ENCODE results near the gene CBX8. TPM values are rescaled to one million over a fixed set of nuclear protein-coding genes. Genes with fewer than 3 reads are reported as not detected.
A peak's percentile ranks its signal among the peaks of the same experiment; 100 is the strongest.

CBX8 gene
- total RNA-seq, 1 donor = 1.5 TPM

GRCh38 chr17:79804856-79805696, 8.2 kb upstream of the CBX8 start:
- DNase-seq (ENCODE audit: low read depth) = no peak
- TF ChIP-seq CTCF (IDR thresholded peaks at IDR 0.05; ENCODE audit: insufficient read depth, low read length) = no peak
- H3K4me3 ChIP-seq (ENCODE audit: low read depth, low read length) = no peak overlapping the region

- TF ChIP-seq CTCF (IDR thresholded peaks at IDR 0.05; ENCODE audit: insufficient read depth, low read length) = no peak
- peak; percentile 21 for DNase-seq (ENCODE audit: low read depth)
- no peak overlapping the region for H3K4me3 ChIP-seq (ENCODE audit: low read depth, low read length)
These were observed 7.3 kb upstream of the CBX8 start for GRCh38 chr17:79803997-79804855.

GRCh38 chr17:79803421-79803996, 6.6 kb upstream of the CBX8 start:
- no peak for TF ChIP-seq CTCF (IDR thresholded peaks at IDR 0.05; ENCODE audit: insufficient read depth, low read length)
- DNase-seq (ENCODE audit: low read depth) = no peak
- no peak overlapping the region for H3K4me3 ChIP-seq (ENCODE audit: low read depth, low read length)

- TF ChIP-seq CTCF (IDR thresholded peaks at IDR 0.05; ENCODE audit: insufficient read depth, low read length) = no peak
- no peak overlapping the region for H3K4me3 ChIP-seq (ENCODE audit: low read depth, low read length)
- no peak for DNase-seq (ENCODE audit: low read depth)
These were observed 6.0 kb upstream of the CBX8 start for GRCh38 chr17:79802736-79803420.

- no peak for DNase-seq (ENCODE audit: low read depth)
- no peak overlapping the region for H3K4me3 ChIP-seq (ENCODE audit: low read depth, low read length)
- no peak for TF ChIP-seq CTCF (IDR thresholded peaks at IDR 0.05; ENCODE audit: insufficient read depth, low read length)
These were observed 5.3 kb upstream of the CBX8 start for GRCh38 chr17:79802039-79802735.

All from fibroblast of the aortic adventitia (primary cell).